SU-DHL-6 (cell line): ENCODE measurements around the gene SLC25A34.

ENCODE experiments used
- CTCF ChIP-seq: fragments of 200-600 bp; sonication (generic); IDR thresholded peaks from one replicate; pipeline ENCODE4 v1.5.1; 2017; ENCODE audit warnings: antibody characterized with exemption, mild to moderate bottlenecking, low read length, moderate library complexity; ENCODE audit not compliant: insufficient read depth, poor library complexity, severe bottlenecking
- EZH2phosphoT487 ChIP-seq: fragments of 200-600 bp; sonication (generic), shearing (Covaris generic); conservative IDR thresholded peaks from 2 replicates; pipeline ENCODE4 v1.6.1; 2018; ENCODE audit warnings: mild to moderate bottlenecking, antibody characterized with exemption, low read length, moderate library complexity, mixed read lengths

GRCh38 chr1:15765495-15766194, 29.6 kb downstream of the SLC25A34 start:
- TF ChIP-seq CTCF (no peak), EZH2phosphoT487 (no peak)
